ENCODE data around the gene PABPC3. TPM values are rescaled to one million over a fixed set of nuclear protein-coding genes. Genes with fewer than 3 reads are reported as not detected.

The PABPC3 gene
- 1 to 10 TPM in 1 of 4 donors, under 1 TPM in 2, not detected in 1; 0.14 to 1.0 (median 0.15) TPM for total RNA-seq

GRCh38 chr13:25095851-25096453, at the start of gene PABPC3:
Gene PABPC3 (plus strand): TSS chr13:25096136. CDS start chr13:25096199, 63 bp downstream.
- H3K4me3 ChIP-seq, result no peak within 1 kb of the TSS
- H3K27me3 ChIP-seq, result no peaks in the 10 kb centered on the region
- H3K27ac ChIP-seq, result no peak within 1 kb of the TSS
- DNase-seq, result no peak
- H3K4me1 ChIP-seq, result no peaks in the 10 kb centered on the region
- TF ChIP-seq CTCF (IDR thresholded peaks at IDR 0.05) (no peak), POLR2A (IDR thresholded peaks at IDR 0.05) (no peak)
- H3K9me3 ChIP-seq, result no peaks in the 10 kb centered on the region
- H3K36me3 ChIP-seq, result no peaks in the 10 kb centered on the region
- intact Hi-C loops (cut with DNase I; ENCODE audit: low total_unique reads), result no loop called here

GRCh38 chr13:25046274-25046984, 49.5 kb upstream of the PABPC3 start:
- intact Hi-C loops (cut with DNase I; ENCODE audit: low total_unique reads), result no loop called here
- no peak for TF ChIP-seq POLR2A (IDR thresholded peaks at IDR 0.05)
- TF ChIP-seq CTCF (IDR thresholded peaks at IDR 0.05), result no peak
- no peak overlapping the region for H3K27ac ChIP-seq
- H3K4me3 ChIP-seq, result peak overlapping the region in 1 of 2 donors; percentile 8
- H3K27me3 ChIP-seq, result peaks cover 0 to 9% of the 10 kb centered on the region in 2 donors
- H3K36me3 ChIP-seq, result no peaks in the 10 kb centered on the region
- DNase-seq, result no peak
- H3K9me3 ChIP-seq, result no peaks in the 10 kb centered on the region
- H3K4me1 ChIP-seq, result no peaks in the 10 kb centered on the region

- peaks cover 0 to 9% of the 10 kb centered on the region in 2 donors for H3K27me3 ChIP-seq
- no peak overlapping the region for H3K27ac ChIP-seq
- H3K4me3 ChIP-seq, result peak overlapping the region in 1 of 2 donors; percentile 8
- H3K9me3 ChIP-seq, result no peaks in the 10 kb centered on the region
- H3K4me1 ChIP-seq, result no peaks in the 10 kb centered on the region
- intact Hi-C loops (cut with DNase I; ENCODE audit: low total_unique reads), result no loop called here
- no peaks in the 10 kb centered on the region for H3K36me3 ChIP-seq
- DNase-seq, result no peak
- TF ChIP-seq POLR2A (IDR thresholded peaks at IDR 0.05) (no peak), CTCF (IDR thresholded peaks at IDR 0.05) (no peak)
These were observed 48.9 kb upstream of the PABPC3 start for GRCh38 chr13:25046985-25047511.

- H3K9me3 ChIP-seq, result no peaks in the 10 kb centered on the region
- peaks cover 0 to 2% of the 10 kb centered on the region in 2 donors for H3K27me3 ChIP-seq
- H3K4me3 ChIP-seq, result no peak overlapping the region
- no peak for DNase-seq
- no peak for TF ChIP-seq POLR2A (IDR thresholded peaks at IDR 0.05)
- no peak for TF ChIP-seq CTCF (IDR thresholded peaks at IDR 0.05)
- no peaks in the 10 kb centered on the region for H3K36me3 ChIP-seq
- no peak overlapping the region for H3K27ac ChIP-seq
- H3K4me1 ChIP-seq, result no peaks in the 10 kb centered on the region
- intact Hi-C loops (cut with DNase I; ENCODE audit: low total_unique reads), result no loop called here
These were observed 44.9 kb upstream of the PABPC3 start for GRCh38 chr13:25051065-25051464.

- H3K4me3 ChIP-seq, result no peak overlapping the region
- DNase-seq, result no peak
- H3K27ac ChIP-seq, result no peak overlapping the region
- no peaks in the 10 kb centered on the region for H3K4me1 ChIP-seq
- H3K36me3 ChIP-seq, result no peaks in the 10 kb centered on the region
- intact Hi-C loops (cut with DNase I; ENCODE audit: low total_unique reads), result no loop called here
- no peak for TF ChIP-seq CTCF (IDR thresholded peaks at IDR 0.05)
- TF ChIP-seq POLR2A (IDR thresholded peaks at IDR 0.05), result no peak
- no peaks in the 10 kb centered on the region for H3K27me3 ChIP-seq
- no peaks in the 10 kb centered on the region for H3K9me3 ChIP-seq
These were observed 36.8 kb upstream of the PABPC3 start for GRCh38 chr13:25059166-25059565.

All from uterus (tissue), 4 donors.